ENCODE data around the gene CDC6.
"Not testable (repeated sequence)": the region's sequence is repeated elsewhere in the genome, so short reads cannot be mapped to it uniquely, and the experiment has no call there.

The CDC6 gene

GRCh38 chr17:40286473-40286872, 1.2 kb upstream of the CDC6 start:
- H3K27ac ChIP-seq (ENCODE audit: insufficient read depth, low read length, poor library complexity, severe bottlenecking) = no peak overlapping the region
- H3K36me3 ChIP-seq (ENCODE audit: control insufficient read depth, insufficient read depth, low read length) = peaks cover 1% of the 10 kb centered on the region
- DNase-seq = no peak
- no peak overlapping the region for H3K4me3 ChIP-seq (ENCODE audit: insufficient read depth, low read depth, low read length, poor library complexity, severe bottlenecking)
- peaks cover 9% of the 10 kb centered on the region for H3K4me1 ChIP-seq (ENCODE audit: control insufficient read depth, insufficient read depth, low read length, poor library complexity, severe bottlenecking)
- H3K27me3 ChIP-seq (replicated peaks; ENCODE audit: control insufficient read depth, insufficient read depth, low read length, poor library complexity, severe bottlenecking) = no peaks in the 10 kb centered on the region
- H3K9me3 ChIP-seq (ENCODE audit: control insufficient read depth, low read length) = no peaks in the 10 kb centered on the region

GRCh38 chr17:40287159-40287493, 553 bp upstream of the CDC6 start:
- Histone ChIP-seq H3K27ac (ENCODE audit: insufficient read depth, low read length, poor library complexity, severe bottlenecking) (peak overlapping the region; percentile 49), H3K9me3 (ENCODE audit: control insufficient read depth, low read length) (no peaks in the 10 kb centered on the region), H3K4me3 (ENCODE audit: insufficient read depth, low read depth, low read length, poor library complexity, severe bottlenecking) (no peak overlapping the region), H3K36me3 (ENCODE audit: control insufficient read depth, insufficient read depth, low read length) (no peaks in the 10 kb centered on the region), H3K4me1 (ENCODE audit: control insufficient read depth, insufficient read depth, low read length, poor library complexity, severe bottlenecking) (peaks cover 9% of the 10 kb centered on the region), H3K27me3 (replicated peaks; ENCODE audit: control insufficient read depth, insufficient read depth, low read length, poor library complexity, severe bottlenecking) (no peaks in the 10 kb centered on the region)
- DNase-seq = no peak

- peak in 1 of 3 donors; percentile 9 for DNase-seq
- H3K27me3 ChIP-seq (replicated peaks; ENCODE audit: control insufficient read depth, insufficient read depth, low read length, poor library complexity, severe bottlenecking) = no peaks in the 10 kb centered on the region
- no peaks in the 10 kb centered on the region for H3K36me3 ChIP-seq (ENCODE audit: control insufficient read depth, insufficient read depth, low read length)
- H3K9me3 ChIP-seq (ENCODE audit: control insufficient read depth, low read length) = no peaks in the 10 kb centered on the region
- peaks cover 4% of the 10 kb centered on the region for H3K4me1 ChIP-seq (ENCODE audit: control insufficient read depth, insufficient read depth, low read length, poor library complexity, severe bottlenecking)
- no peak overlapping the region for H3K27ac ChIP-seq (ENCODE audit: insufficient read depth, low read length, poor library complexity, severe bottlenecking)
- H3K4me3 ChIP-seq (ENCODE audit: insufficient read depth, low read depth, low read length, poor library complexity, severe bottlenecking) = no peak overlapping the region
Observed at GRCh38 chr17:40290629-40291280, 3.1 kb downstream of the CDC6 start.

- no peaks in the 10 kb centered on the region for H3K36me3 ChIP-seq (ENCODE audit: control insufficient read depth, insufficient read depth, low read length)
- H3K4me3 ChIP-seq (ENCODE audit: insufficient read depth, low read depth, low read length, poor library complexity, severe bottlenecking) = no peak overlapping the region
- H3K9me3 ChIP-seq (ENCODE audit: control insufficient read depth, low read length) = no peaks in the 10 kb centered on the region
- H3K27me3 ChIP-seq (replicated peaks; ENCODE audit: control insufficient read depth, insufficient read depth, low read length, poor library complexity, severe bottlenecking) = no peaks in the 10 kb centered on the region
- H3K4me1 ChIP-seq (ENCODE audit: control insufficient read depth, insufficient read depth, low read length, poor library complexity, severe bottlenecking) = peaks cover 4% of the 10 kb centered on the region
- H3K27ac ChIP-seq (ENCODE audit: insufficient read depth, low read length, poor library complexity, severe bottlenecking) = no peak overlapping the region
- no peak for DNase-seq
Observed at GRCh38 chr17:40291281-40291664, 3.6 kb downstream of the CDC6 start.

- H3K27me3 ChIP-seq (replicated peaks; ENCODE audit: control insufficient read depth, insufficient read depth, low read length, poor library complexity, severe bottlenecking) = no peaks in the 10 kb centered on the region
- no peaks in the 10 kb centered on the region for H3K4me1 ChIP-seq (ENCODE audit: control insufficient read depth, insufficient read depth, low read length, poor library complexity, severe bottlenecking)
Observed at GRCh38 chr17:40293363-40293762, 5.7 kb downstream of the CDC6 start.

GRCh38 chr17:40295488-40296436, 8.1 kb downstream of the CDC6 start:
- Histone ChIP-seq H3K4me3 (ENCODE audit: insufficient read depth, low read depth, low read length, poor library complexity, severe bottlenecking) (no peak overlapping the region), H3K9me3 (ENCODE audit: control insufficient read depth, low read length) (no peaks in the 10 kb centered on the region), H3K4me1 (ENCODE audit: control insufficient read depth, insufficient read depth, low read length, poor library complexity, severe bottlenecking) (no peaks in the 10 kb centered on the region), H3K36me3 (ENCODE audit: control insufficient read depth, insufficient read depth, low read length) (no peaks in the 10 kb centered on the region), H3K27ac (ENCODE audit: insufficient read depth, low read length, poor library complexity, severe bottlenecking) (no peak overlapping the region), H3K27me3 (replicated peaks; ENCODE audit: control insufficient read depth, insufficient read depth, low read length, poor library complexity, severe bottlenecking) (no peaks in the 10 kb centered on the region)
- DNase-seq = no peak

More at GRCh38 chr17:40293363-40293762, 5.7 kb downstream of the CDC6 start:
- no peak overlapping the region for H3K4me3 ChIP-seq (ENCODE audit: insufficient read depth, low read depth, low read length, poor library complexity, severe bottlenecking)
- H3K36me3 ChIP-seq (ENCODE audit: control insufficient read depth, insufficient read depth, low read length) = no peaks in the 10 kb centered on the region
- no peaks in the 10 kb centered on the region for H3K9me3 ChIP-seq (ENCODE audit: control insufficient read depth, low read length)
- no peak overlapping the region for H3K27ac ChIP-seq (ENCODE audit: insufficient read depth, low read length, poor library complexity, severe bottlenecking)
- no peak for DNase-seq

GRCh38 chr17:40297511-40297910, 9.8 kb downstream of the CDC6 start:
- no peaks in the 10 kb centered on the region for H3K27me3 ChIP-seq (replicated peaks; ENCODE audit: control insufficient read depth, insufficient read depth, low read length, poor library complexity, severe bottlenecking)
- H3K36me3 ChIP-seq (ENCODE audit: control insufficient read depth, insufficient read depth, low read length) = no peaks in the 10 kb centered on the region

GRCh38 chr17:40298726-40299125, 11.0 kb downstream of the CDC6 start:
- Histone ChIP-seq H3K27ac (ENCODE audit: insufficient read depth, low read length, poor library complexity, severe bottlenecking) (no peak overlapping the region), H3K36me3 (ENCODE audit: control insufficient read depth, insufficient read depth, low read length) (no peaks in the 10 kb centered on the region), H3K27me3 (replicated peaks; ENCODE audit: control insufficient read depth, insufficient read depth, low read length, poor library complexity, severe bottlenecking) (no peaks in the 10 kb centered on the region), H3K4me3 (ENCODE audit: insufficient read depth, low read depth, low read length, poor library complexity, severe bottlenecking) (no peak overlapping the region), H3K9me3 (ENCODE audit: control insufficient read depth, low read length) (no peaks in the 10 kb centered on the region), H3K4me1 (ENCODE audit: control insufficient read depth, insufficient read depth, low read length, poor library complexity, severe bottlenecking) (peaks cover 5% of the 10 kb centered on the region)
- no peak for DNase-seq

More at GRCh38 chr17:40297511-40297910, 9.8 kb downstream of the CDC6 start:
- Histone ChIP-seq H3K9me3 (ENCODE audit: control insufficient read depth, low read length) (no peaks in the 10 kb centered on the region), H3K4me3 (ENCODE audit: insufficient read depth, low read depth, low read length, poor library complexity, severe bottlenecking) (no peak overlapping the region), H3K4me1 (ENCODE audit: control insufficient read depth, insufficient read depth, low read length, poor library complexity, severe bottlenecking) (no peaks in the 10 kb centered on the region), H3K27ac (ENCODE audit: insufficient read depth, low read length, poor library complexity, severe bottlenecking) (no peak overlapping the region)
- DNase-seq = no peak

- H3K36me3 ChIP-seq (ENCODE audit: control insufficient read depth, insufficient read depth, low read length); H3K27me3 ChIP-seq (replicated peaks; ENCODE audit: control insufficient read depth, insufficient read depth, low read length, poor library complexity, severe bottlenecking); H3K27ac ChIP-seq (ENCODE audit: insufficient read depth, low read length, poor library complexity, severe bottlenecking); H3K9me3 ChIP-seq (ENCODE audit: control insufficient read depth, low read length); H3K4me1 ChIP-seq (ENCODE audit: control insufficient read depth, insufficient read depth, low read length, poor library complexity, severe bottlenecking); DNase-seq; H3K4me3 ChIP-seq (ENCODE audit: insufficient read depth, low read depth, low read length, poor library complexity, severe bottlenecking): not testable (repeated sequence)
Observed at GRCh38 chr17:40299159-40299757, 11.6 kb downstream of the CDC6 start.

- no peak for DNase-seq
- H3K9me3 ChIP-seq (ENCODE audit: control insufficient read depth, low read length) = no peaks in the 10 kb centered on the region
- H3K27me3 ChIP-seq (replicated peaks; ENCODE audit: control insufficient read depth, insufficient read depth, low read length, poor library complexity, severe bottlenecking) = no peaks in the 10 kb centered on the region
- no peak overlapping the region for H3K4me3 ChIP-seq (ENCODE audit: insufficient read depth, low read depth, low read length, poor library complexity, severe bottlenecking)
- H3K27ac ChIP-seq (ENCODE audit: insufficient read depth, low read length, poor library complexity, severe bottlenecking) = no peak overlapping the region
- H3K4me1 ChIP-seq (ENCODE audit: control insufficient read depth, insufficient read depth, low read length, poor library complexity, severe bottlenecking) = peaks cover 8% of the 10 kb centered on the region
- no peaks in the 10 kb centered on the region for H3K36me3 ChIP-seq (ENCODE audit: control insufficient read depth, insufficient read depth, low read length)
Observed at GRCh38 chr17:40301315-40301714, 13.6 kb downstream of the CDC6 start.
